ENCODE data around the gene ANP32B.

The ANP32B gene

GRCh38 chr9:98043915-98044314 is 60.8 kb downstream of the ANP32B start:
- no peak for DNase-seq
- TF ChIP-seq CTCF (IDR thresholded peaks at IDR 0.05; ENCODE audit: low read depth, low read length): no peak
- Histone ChIP-seq H3K36me3 (no peaks in the 10 kb centered on the region), H3K27ac (no peak overlapping the region), H3K27me3 (ENCODE audit: insufficient read depth, low read depth, severe bottlenecking) (no peaks in the 10 kb centered on the region), H3K9me3 (ENCODE audit: severe bottlenecking) (peaks cover 3% of the 10 kb centered on the region), H3K4me3 (ENCODE audit: low read depth, low read length) (no peak overlapping the region)

GRCh38 chr9:98045234-98046179 is 62.4 kb downstream of the ANP32B start:
- Histone ChIP-seq H3K27ac (no peak overlapping the region), H3K9me3 (ENCODE audit: severe bottlenecking) (peaks cover 3% of the 10 kb centered on the region), H3K27me3 (ENCODE audit: insufficient read depth, low read depth, severe bottlenecking) (no peaks in the 10 kb centered on the region), H3K36me3 (no peaks in the 10 kb centered on the region), H3K4me3 (ENCODE audit: low read depth, low read length) (no peak overlapping the region)
- no peak for TF ChIP-seq CTCF (IDR thresholded peaks at IDR 0.05; ENCODE audit: low read depth, low read length)
- no peak for DNase-seq

GRCh38 chr9:98046180-98046543 is 63.0 kb downstream of the ANP32B start:
- H3K4me3 ChIP-seq (ENCODE audit: low read depth, low read length): no peak overlapping the region
- DNase-seq: no peak
- H3K27ac ChIP-seq: no peak overlapping the region
- no peaks in the 10 kb centered on the region for H3K36me3 ChIP-seq
- H3K9me3 ChIP-seq (ENCODE audit: severe bottlenecking): peaks cover 3% of the 10 kb centered on the region
- no peaks in the 10 kb centered on the region for H3K27me3 ChIP-seq (ENCODE audit: insufficient read depth, low read depth, severe bottlenecking)
- no peak for TF ChIP-seq CTCF (IDR thresholded peaks at IDR 0.05; ENCODE audit: low read depth, low read length)

GRCh38 chr9:98047002-98047401 is 63.9 kb downstream of the ANP32B start:
- Histone ChIP-seq H3K9me3 (ENCODE audit: severe bottlenecking) (peaks cover 3% of the 10 kb centered on the region), H3K36me3 (no peaks in the 10 kb centered on the region), H3K4me3 (ENCODE audit: low read depth, low read length) (no peak overlapping the region), H3K27ac (no peak overlapping the region), H3K27me3 (ENCODE audit: insufficient read depth, low read depth, severe bottlenecking) (no peaks in the 10 kb centered on the region)
- DNase-seq: no peak
- no peak for TF ChIP-seq CTCF (IDR thresholded peaks at IDR 0.05; ENCODE audit: low read depth, low read length)

- no peak overlapping the region for H3K4me3 ChIP-seq (ENCODE audit: low read depth, low read length)
- no peak for DNase-seq
- H3K36me3 ChIP-seq: no peaks in the 10 kb centered on the region
- peaks cover 3% of the 10 kb centered on the region for H3K9me3 ChIP-seq (ENCODE audit: severe bottlenecking)
- no peaks in the 10 kb centered on the region for H3K27me3 ChIP-seq (ENCODE audit: insufficient read depth, low read depth, severe bottlenecking)
- TF ChIP-seq CTCF (IDR thresholded peaks at IDR 0.05; ENCODE audit: low read depth, low read length): no peak
- no peak overlapping the region for H3K27ac ChIP-seq
Measured at GRCh38 chr9:98049288-98050072, 66.3 kb downstream of the ANP32B start.

All from WERI-Rb-1 (cell line).